Measurements from ENCODE around the gene TRHDE.
A peak's percentile ranks its signal among the peaks of the same experiment; 100 is the strongest.

The TRHDE gene

GRCh38 chr12:72318341-72318740 lies 46.2 kb downstream of the TRHDE start:
- no peak for DNase-seq

- DNase-seq: peak; percentile 38
Observed at GRCh38 chr12:72323881-72324280, 51.7 kb downstream of the TRHDE start.

DNA sequence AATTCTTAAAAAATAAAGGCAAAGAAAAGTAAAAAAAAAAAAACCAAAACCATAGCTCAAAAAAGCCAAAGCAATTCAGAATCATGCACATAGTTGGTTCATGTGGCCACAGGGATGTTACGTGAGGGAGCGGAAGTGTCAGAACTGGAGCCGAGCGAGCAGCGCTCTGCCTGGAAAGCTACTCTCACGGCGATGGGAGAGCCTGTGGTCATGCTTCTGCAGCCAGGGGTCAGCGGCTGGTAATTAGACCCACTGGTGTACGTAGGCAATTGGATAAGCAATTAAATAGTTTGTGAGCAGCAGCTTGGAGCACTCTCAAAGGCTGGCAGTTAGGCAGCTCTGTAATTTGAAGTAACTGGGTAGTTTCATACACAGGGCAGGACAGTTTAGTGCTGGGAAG lies 58.1 kb downstream of the TRHDE start:
- peak; percentile 32 for DNase-seq

GRCh38 chr12:72330784-72331183 lies 58.6 kb downstream of the TRHDE start:
- DNase-seq: no peak

DNA sequence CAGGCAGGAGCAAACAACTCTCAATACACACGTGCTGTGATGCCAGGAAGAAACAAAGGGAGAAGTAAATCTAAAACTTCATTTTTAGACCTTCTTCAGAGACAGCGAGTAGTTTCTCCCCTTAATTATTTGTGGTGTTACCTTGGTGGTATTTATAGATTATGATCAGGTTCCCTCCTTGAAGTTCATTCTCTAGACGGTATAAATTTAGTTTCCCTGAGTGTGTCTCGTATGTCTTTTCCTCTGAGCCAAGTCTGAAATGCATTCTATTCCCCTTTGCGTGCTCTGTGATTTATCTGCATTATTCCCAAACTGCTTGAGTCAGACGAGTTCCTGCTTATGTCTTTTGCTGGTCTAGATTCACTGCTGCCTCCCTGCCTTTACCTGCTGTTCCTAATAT lies 65.2 kb downstream of the TRHDE start:
- no peak for DNase-seq

DNA sequence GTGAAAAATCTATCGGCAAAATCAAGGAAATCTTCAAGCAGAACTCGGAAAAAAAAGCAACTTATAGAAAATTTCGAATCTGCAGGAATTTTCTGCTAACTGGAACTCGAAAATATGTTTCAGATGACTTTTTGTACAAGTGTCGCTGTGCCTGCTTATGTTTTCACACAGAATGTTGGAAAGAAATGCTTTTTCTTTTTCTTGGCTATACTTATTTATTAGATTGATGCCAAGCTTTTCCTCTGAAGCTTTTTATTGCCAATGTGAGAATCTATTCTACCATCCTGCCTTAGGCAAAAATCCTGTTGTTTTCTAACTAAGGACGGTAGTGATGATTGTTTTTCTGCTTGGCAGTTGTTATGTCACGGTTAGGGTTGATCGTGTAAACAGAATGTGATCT lies 65.8 kb downstream of the TRHDE start:
- no peak for DNase-seq

GRCh38 chr12:72338437-72338836 lies 66.3 kb downstream of the TRHDE start:
- DNase-seq: no peak

DNA sequence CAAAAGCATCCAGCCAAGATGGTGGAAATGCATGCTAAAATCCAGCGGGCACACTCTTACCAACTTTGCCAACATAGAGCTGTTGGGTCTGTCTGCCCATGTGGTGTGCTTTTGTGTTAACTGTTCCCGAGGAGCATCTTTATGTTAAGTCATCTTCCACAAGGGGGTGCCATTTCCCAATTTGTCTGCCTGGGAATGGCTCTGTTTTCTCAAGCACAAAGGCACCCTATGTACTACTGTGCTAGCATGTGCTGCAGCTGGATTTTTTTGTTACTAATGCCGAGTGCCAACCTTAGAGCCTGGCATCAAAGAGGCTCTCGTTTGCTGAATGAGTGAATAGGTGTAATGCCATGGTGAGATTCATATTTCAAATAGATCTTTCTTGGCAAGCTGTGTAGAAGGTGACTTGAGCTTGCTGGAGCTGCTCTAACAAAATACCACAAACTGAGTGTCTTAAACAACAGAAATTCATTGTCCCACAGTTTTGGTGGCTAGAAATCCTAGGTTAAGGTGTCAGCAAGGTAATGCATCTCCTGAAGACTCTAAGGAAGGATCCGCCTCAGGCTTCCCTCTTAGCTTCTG lies 74.3 kb downstream of the TRHDE start:
- DNase-seq: peak; percentile 70

DNA sequence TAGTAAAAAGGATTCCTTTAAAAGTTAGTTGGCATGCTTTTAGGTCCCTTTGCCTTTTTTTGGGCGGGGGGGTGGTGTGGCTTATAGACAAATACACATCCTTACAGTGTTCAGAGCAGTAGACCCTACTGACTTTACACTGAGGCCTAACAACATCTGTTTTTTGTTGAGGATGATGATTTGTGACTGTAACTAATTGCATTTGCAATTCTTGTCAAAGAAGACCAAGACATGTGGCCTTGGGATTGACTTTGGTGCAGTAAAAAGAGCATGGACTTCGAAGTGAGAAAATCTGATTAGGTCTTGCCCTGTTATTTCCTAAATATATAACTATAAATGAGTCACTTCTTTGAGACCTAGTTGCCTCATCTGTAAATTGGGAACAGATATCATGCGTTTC lies 77.3 kb downstream of the TRHDE start:
- DNase-seq: no peak

GRCh38 chr12:72359416-72359815 lies 87.2 kb downstream of the TRHDE start:
- DNase-seq: no peak

DNA sequence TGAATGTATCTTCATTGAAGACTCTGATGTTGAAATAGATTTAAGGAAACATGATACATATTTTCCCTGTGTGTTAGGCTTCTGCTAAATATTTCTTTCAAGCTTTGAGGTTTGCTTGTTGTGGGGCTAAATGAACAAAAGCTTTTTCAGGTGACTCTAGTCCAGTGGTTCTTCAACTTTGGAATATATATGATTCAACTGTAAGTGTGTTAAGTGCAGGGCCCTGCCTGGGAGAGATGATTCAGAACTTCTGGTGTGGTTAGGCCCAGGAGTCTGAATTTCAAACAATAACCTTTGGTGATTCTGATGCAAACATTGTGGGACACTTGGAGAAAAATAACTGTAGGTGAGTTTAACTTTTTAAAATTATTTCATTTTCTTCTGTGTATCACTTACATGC lies 93.0 kb downstream of the TRHDE start:
- DNase-seq: no peak

DNA sequence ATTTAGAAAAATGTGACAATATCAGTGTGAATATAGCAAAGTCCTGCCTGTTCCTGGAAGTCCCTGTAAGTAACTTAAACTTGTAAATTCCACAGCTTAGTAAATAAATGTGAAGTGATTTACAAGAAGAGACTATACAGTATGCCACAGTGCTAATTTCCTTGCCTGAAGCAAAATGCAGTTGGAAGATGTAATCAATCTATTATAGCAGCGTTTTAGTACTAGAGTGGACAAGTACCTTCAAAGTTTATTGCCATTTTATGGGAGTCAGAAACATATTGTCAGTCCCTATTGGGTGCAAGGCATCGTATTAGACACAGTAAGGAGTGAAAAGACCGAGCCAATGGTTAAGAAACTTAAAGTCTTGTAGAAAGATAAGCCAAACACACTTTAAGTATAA lies 94.1 kb downstream of the TRHDE start:
- no peak for DNase-seq

- no peak for DNase-seq
Observed at GRCh38 chr12:72368298-72368697, 96.1 kb downstream of the TRHDE start.

DNA sequence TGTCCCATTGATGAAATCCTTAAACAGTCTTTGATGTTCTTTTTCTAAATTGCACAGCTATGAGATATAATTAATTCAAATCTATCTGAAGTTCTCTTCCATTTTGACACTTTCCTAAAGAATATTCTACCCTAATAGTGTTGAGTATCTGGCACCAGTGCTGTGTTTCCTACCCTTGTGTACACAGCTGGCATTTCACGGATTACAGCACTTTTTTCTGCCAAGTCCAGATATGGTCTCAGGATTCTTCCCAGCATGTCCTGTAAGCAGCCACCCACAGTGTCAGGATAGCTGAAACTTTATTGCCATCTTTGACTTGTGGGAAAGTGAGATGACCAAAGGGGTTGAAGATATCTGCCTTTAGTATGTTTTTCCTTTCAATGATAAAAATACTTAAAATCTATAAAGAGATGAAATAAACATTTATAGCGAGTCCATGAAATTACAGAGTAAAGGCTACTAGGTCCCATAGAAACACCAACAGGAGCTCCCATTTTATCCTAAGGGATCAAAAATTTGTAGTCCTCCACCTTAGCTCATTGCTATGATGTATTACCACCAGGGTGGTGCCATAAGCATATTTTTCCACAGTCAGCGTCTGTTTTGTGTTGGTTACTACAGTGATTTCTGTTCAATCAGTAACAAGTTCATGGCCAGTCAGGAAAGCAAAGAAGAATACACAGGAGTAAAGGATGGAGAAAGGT lies 96.7 kb downstream of the TRHDE start:
- no peak for DNase-seq

GRCh38 chr12:72369423-72369959 lies 97.3 kb downstream of the TRHDE start:
- no peak for DNase-seq

- DNase-seq: no peak
Observed at GRCh38 chr12:72380441-72380840, 108.3 kb downstream of the TRHDE start.

GRCh38 chr12:72388322-72388721 lies 116.2 kb downstream of the TRHDE start:
- no peak for DNase-seq

- DNase-seq: peak; percentile 18
Observed at GRCh38 chr12:72390146-72390545, 118.0 kb downstream of the TRHDE start.

DNA sequence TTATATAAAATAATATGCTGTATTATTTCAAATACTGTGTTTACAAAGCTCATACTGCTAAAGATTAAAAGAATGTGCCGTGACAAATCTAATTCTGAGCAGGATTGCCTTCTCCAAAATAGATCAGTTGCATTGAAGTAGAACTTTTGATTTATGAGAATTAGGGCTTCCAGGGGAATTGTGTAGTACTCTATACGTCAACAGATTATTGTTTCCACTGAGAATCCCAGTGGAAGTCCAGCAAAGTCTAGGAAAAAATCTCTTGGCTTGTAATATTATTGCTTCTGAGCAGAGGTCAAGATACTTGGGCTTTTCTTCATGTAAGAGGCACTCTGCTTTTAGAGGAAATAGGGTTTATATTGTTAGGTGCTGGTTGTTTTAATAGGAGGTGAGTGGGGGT lies 133.9 kb downstream of the TRHDE start:
- peak; percentile 0 for DNase-seq

- no peak for DNase-seq
Observed at GRCh38 chr12:72432037-72432604, 160.0 kb downstream of the TRHDE start.

DNA sequence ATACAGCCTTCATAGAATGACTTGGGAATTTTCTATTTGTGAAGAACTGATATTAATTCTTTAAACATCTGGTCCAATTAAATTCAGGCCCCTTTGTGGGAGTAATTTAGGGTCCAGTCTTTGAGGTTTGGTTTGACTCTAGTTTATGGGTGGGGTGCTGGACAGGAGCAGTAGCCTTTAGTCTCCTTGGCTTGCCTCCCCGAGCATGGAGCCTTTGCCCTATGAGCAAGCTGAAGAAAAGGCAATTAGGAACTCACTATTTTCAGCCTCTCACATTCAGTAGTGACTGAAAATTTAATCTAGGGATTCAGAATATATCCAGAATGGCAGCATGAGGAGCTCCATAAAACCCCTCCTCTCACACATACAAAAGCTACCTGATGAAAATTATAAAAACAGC lies 161.1 kb downstream of the TRHDE start:
- no peak for DNase-seq

- no peak for DNase-seq
Observed at GRCh38 chr12:72434999-72435398, 162.8 kb downstream of the TRHDE start.

GRCh38 chr12:72442217-72442616 lies 170.0 kb downstream of the TRHDE start:
- DNase-seq: no peak

- DNase-seq: no peak
Observed at GRCh38 chr12:72444125-72444524, 172.0 kb downstream of the TRHDE start.
